ENCODE results near the gene HEATR5B.

- no peak for TF ChIP-seq CTCF (IDR thresholded peaks at IDR 0.05)
- no peak for TF ChIP-seq POLR2A (IDR thresholded peaks at IDR 0.05)
Measured at GRCh38 chr2:37104178-37104577, 20.0 kb upstream of the HEATR5B start.
